PC-3 (cell line): ENCODE results near the gene ANKRD9. TPM values are rescaled to one million over a fixed set of nuclear protein-coding genes. Genes with fewer than 3 reads are reported as not detected.

Experiments
- ATAC-seq: fragments of 200-7000 bp; cut with Tn5 transposase; 2 replicates; pipeline ENCODE4 v1.9.1; 2020; ENCODE audit warnings: mild to moderate bottlenecking, moderate library complexity
- BruUV-seq: library from RNA; stranded (reverse); fragments of 400-500 nt; replicated peaks from 2 replicates; lab custom pipeline; 2021; lab: Mats Ljungman, UMichigan
- CTCF ChIA-PET: fragments of 300-600 bp; sonication (Branson Sonifier 250); formaldehyde crosslinking; loops from one replicate; lab custom pipeline; 2022; ENCODE audit warnings: antibody characterized with exemption; lab: Charles Lee
- POLR2A ChIA-PET: fragments of 300-600 bp; sonication (Branson Sonifier 250); formaldehyde crosslinking; loops from one replicate; lab custom pipeline; 2022; ENCODE audit warnings: antibody characterized with exemption; ENCODE audit not compliant: unreplicated experiment; lab: Charles Lee
- DNase-seq: peaks from one replicate; pipeline ENCODE4 v3.0.0-alpha.2; 2015
- H2AFZ ChIP-seq: fragments of 300-600 bp; sonication (generic); 2 replicates; pipeline ENCODE4 v1.6.0; 2016; ENCODE audit warnings: antibody characterized with exemption, low read length
- H3F3A ChIP-seq: fragments of 300-600 bp; sonication (generic); one replicate; pipeline ENCODE4 v1.6.0; 2017; ENCODE audit warnings: antibody characterized with exemption, low read length, control low read depth, mild to moderate bottlenecking; ENCODE audit not compliant: unreplicated experiment
- H3K27ac ChIP-seq: fragments of 300-600 bp; sonication (generic); 2 replicates; pipeline ENCODE4 v1.5.1; 2016; ENCODE audit warnings: mild to moderate bottlenecking, low read length
- H3K27me3 ChIP-seq: fragments of 300-600 bp; sonication (generic); 2 replicates; pipeline ENCODE4 v1.6.1; 2016; ENCODE audit warnings: low read length, mixed read lengths
- H3K36me3 ChIP-seq: fragments of 300-600 bp; sonication (generic); 2 replicates; pipeline ENCODE4 v1.6.1; 2016; ENCODE audit warnings: low read depth, mixed run types, low read length, mixed read lengths
- H3K4me1 ChIP-seq: fragments of 300-600 bp; sonication (generic); 2 replicates; pipeline ENCODE4 v1.5.1; 2016; ENCODE audit warnings: low read length; ENCODE audit not compliant: insufficient read depth
- H3K4me2 ChIP-seq: fragments of 300-600 bp; sonication (generic); 2 replicates; pipeline ENCODE4 v1.6.0; 2016; ENCODE audit warnings: low read length
- H3K4me3 ChIP-seq: fragments of 300-600 bp; sonication (generic); 2 replicates; pipeline ENCODE4 v1.5.1; 2016; ENCODE audit warnings: mild to moderate bottlenecking, low read length, mixed read lengths
- H3K79me2 ChIP-seq: fragments of 300-600 bp; sonication (generic); 2 replicates; pipeline ENCODE4 v1.6.1; 2017; ENCODE audit warnings: low read length, mixed read lengths
- H3K9ac ChIP-seq: fragments of 300-600 bp; sonication (generic); 2 replicates; pipeline ENCODE4 v1.6.0; 2016; ENCODE audit warnings: mild to moderate bottlenecking, low read length
- H3K9me2 ChIP-seq: fragments of 300-600 bp; sonication (generic); replicated peaks from 2 replicates; pipeline ENCODE4 v1.6.1; 2016; ENCODE audit warnings: mixed run types, low read length, mixed read lengths
- H3K9me3 ChIP-seq: fragments of 300-600 bp; sonication (generic); 2 replicates; pipeline ENCODE4 v1.6.1; 2016; ENCODE audit warnings: low read length, mixed read lengths
- H4K20me1 ChIP-seq: fragments of 300-600 bp; sonication (generic); 2 replicates; pipeline ENCODE4 v1.6.1; 2016; ENCODE audit warnings: low read length, mixed read lengths
- EZH2 ChIP-seq: fragments of 300-600 bp; sonication (generic); IDR thresholded peaks from one replicate; pipeline ENCODE4 v1.6.1; 2017; ENCODE audit warnings: antibody characterized with exemption, mild to moderate bottlenecking, low read length; ENCODE audit not compliant: unreplicated experiment
- EZH2phosphoT487 ChIP-seq: fragments of 300-600 bp; sonication (generic); IDR thresholded peaks from 2 replicates; pipeline ENCODE4 v1.6.1; 2018; ENCODE audit warnings: mild to moderate bottlenecking, antibody characterized with exemption, low read length, borderline replicate concordance
- intact Hi-C: fragments of 100-400 bp; cut with micrococcal nuclease; formaldehyde crosslinking; loops from 2 replicates; pipeline ENCODE4 v1.9.0; 2023
- total RNA-seq: library from RNA; depleted of rRNA; stranded (reverse); fragments of >200 nt; gene quantifications from 2 replicates; pipeline ENCODE4 v1.2.3, GENCODE V29; 2014
- TF ChIP-seq, protein P1 (sequence below): fragments of 300-600 bp; sonication (generic); conservative IDR thresholded peaks from 2 replicates; pipeline ENCODE4 v1.5.1; 2017; ENCODE audit warnings: antibody characterized with exemption, low read depth, mild to moderate bottlenecking, low read length

The ANKRD9 gene
- total RNA-seq, 1 experiment from 2014 or later, result 52.6 TPM

DNA sequence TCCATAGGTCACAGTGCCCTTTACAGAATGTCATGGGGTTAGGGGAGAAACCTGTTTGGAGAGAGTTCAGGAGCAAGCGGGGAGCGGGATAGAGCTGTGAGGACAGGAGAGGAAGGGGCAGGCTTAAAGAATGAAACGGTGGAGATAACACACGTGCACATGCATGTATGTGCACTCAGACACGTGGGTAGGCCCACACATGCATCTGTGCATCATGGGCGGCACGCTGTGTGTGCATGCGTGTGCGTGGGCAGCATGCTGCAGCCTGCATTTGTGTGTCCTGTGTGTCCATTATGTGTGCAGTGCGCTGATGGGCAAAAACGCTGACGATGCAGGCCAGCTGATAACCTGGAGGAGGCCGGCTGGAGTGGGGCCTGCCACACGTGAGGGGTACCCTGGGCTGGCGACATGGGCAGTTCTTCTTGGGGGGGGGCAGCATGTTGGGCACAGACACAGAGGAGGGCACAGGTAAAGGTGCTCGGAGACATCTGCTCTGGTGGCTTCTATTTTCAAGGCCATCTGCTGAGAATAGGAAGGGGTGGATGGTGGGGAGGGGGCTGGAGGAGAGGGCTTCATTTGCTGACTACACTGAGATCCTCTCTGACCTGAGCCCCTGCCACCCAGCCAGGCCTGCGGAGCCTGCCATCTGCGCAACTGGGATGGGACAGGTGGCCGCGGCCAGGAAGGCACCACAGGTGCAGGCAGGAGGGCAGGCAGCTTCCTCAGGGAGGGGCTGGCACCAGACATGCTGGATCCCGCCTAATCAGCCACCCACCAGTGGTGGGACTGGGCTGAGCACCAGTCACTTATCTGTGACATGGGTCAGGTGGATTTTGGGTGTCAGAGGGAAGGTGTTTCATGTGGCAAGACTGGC is 4.6 kb upstream of the ANKRD9 start:
- CTCF ChIA-PET, result no interaction called here
- H3K79me2 ChIP-seq, result peaks cover under 1% of the 10 kb centered on the region; the same call in 1 of the 2 replicates
- no peaks in the 10 kb centered on the region for H3K9me3 ChIP-seq
- peaks cover 14% of the 10 kb centered on the region for H3K4me1 ChIP-seq
- H3K4me3 ChIP-seq, result no peak overlapping the region
- no peak overlapping the region for H2AFZ ChIP-seq
- POLR2A ChIA-PET, result no interaction called here
- BruUV-seq, result no TSS peak
- no peak overlapping the region for H3K27ac ChIP-seq
- no peak overlapping the region for H3K4me2 ChIP-seq
- H4K20me1 ChIP-seq, result no peaks in the 10 kb centered on the region
- TF ChIP-seq EZH2, result no peak
- TF ChIP-seq, protein P1, sequence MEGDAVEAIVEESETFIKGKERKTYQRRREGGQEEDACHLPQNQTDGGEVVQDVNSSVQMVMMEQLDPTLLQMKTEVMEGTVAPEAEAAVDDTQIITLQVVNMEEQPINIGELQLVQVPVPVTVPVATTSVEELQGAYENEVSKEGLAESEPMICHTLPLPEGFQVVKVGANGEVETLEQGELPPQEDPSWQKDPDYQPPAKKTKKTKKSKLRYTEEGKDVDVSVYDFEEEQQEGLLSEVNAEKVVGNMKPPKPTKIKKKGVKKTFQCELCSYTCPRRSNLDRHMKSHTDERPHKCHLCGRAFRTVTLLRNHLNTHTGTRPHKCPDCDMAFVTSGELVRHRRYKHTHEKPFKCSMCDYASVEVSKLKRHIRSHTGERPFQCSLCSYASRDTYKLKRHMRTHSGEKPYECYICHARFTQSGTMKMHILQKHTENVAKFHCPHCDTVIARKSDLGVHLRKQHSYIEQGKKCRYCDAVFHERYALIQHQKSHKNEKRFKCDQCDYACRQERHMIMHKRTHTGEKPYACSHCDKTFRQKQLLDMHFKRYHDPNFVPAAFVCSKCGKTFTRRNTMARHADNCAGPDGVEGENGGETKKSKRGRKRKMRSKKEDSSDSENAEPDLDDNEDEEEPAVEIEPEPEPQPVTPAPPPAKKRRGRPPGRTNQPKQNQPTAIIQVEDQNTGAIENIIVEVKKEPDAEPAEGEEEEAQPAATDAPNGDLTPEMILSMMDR, result no peak
- no peak for TF ChIP-seq EZH2phosphoT487
- no peaks in the 10 kb centered on the region for H3F3A ChIP-seq
- no peak for ATAC-seq
- DNase-seq, result no peak
- no peaks in the 10 kb centered on the region for H3K36me3 ChIP-seq
- H3K9ac ChIP-seq, result no peak overlapping the region
- no peaks in the 10 kb centered on the region for H3K27me3 ChIP-seq
- no peaks in the 10 kb centered on the region for H3K9me2 ChIP-seq
- intact Hi-C loops, result no loop called here

DNA sequence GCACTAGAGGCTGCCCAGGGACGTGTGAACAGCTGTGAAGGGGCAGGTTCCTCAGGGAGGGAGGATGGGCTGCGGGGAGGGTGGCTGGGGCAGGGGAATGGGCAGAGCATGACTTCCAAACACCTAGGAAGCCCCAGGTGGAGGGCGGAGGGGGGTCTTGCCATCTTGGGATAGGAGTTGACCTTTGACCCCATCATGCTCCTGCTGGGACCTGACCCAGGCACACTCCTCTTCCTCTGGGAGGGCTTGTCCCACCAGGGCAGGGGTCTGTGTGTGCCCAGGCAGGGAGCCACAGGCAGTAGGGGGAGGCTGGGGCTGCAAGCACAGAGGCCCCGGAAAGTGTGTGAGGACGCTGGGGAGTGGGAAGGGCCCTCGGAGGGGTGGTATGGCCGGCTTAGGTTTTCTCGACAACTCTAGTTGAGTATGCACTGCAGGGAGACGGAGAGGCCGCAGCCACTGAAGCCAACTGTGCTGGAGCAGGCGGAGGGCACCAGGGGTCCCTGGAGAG is 3.3 kb upstream of the ANKRD9 start:
- no peaks in the 10 kb centered on the region for H3K9me3 ChIP-seq
- TF ChIP-seq, protein P1, result no peak
- no peak for TF ChIP-seq EZH2phosphoT487
- TF ChIP-seq EZH2, result no peak
- no peak overlapping the region for H3K4me2 ChIP-seq
- no peaks in the 10 kb centered on the region for H3F3A ChIP-seq
- no peak overlapping the region for H3K4me3 ChIP-seq
- H4K20me1 ChIP-seq, result no peaks in the 10 kb centered on the region
- no peak overlapping the region for H3K27ac ChIP-seq
- H2AFZ ChIP-seq, result no peak overlapping the region
- DNase-seq, result no peak
- H3K27me3 ChIP-seq, result no peaks in the 10 kb centered on the region
- peaks cover 25% of the 10 kb centered on the region for H3K4me1 ChIP-seq
- no peaks in the 10 kb centered on the region for H3K9me2 ChIP-seq
- ChIA-PET POLR2A (no interaction called here), CTCF (no interaction called here)
- no peak for ATAC-seq
- intact Hi-C loops, result no loop called here
- H3K36me3 ChIP-seq, result no peaks in the 10 kb centered on the region
- no TSS peak for BruUV-seq
- peaks cover 6% of the 10 kb centered on the region; the same call in 1 of the 2 replicates for H3K79me2 ChIP-seq
- H3K9ac ChIP-seq, result no peak overlapping the region

DNA sequence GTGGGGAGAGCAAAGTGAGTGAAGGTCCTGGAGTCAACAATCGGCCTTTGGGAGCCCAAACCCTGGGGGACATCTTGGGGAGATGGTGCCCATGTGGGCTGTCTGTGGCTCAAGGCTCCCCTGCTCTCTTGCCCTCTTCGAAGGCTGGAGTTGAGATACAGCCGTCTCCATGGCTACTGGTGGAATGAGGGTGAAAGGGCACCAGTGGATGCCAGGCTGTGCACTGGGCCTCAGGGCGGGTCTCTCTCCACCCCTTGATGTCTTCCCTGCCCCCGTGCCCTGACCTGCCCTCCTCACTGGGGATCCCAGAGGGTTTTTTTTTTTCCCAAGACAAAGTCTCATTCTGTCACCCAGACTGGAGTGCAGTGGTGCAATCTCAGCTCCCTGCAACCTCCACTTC is 2.0 kb upstream of the ANKRD9 start:
- no peak for ATAC-seq
- Histone ChIP-seq H3K27me3 (no peaks in the 10 kb centered on the region), H3K4me2 (no peak overlapping the region), H3K9me3 (no peaks in the 10 kb centered on the region), H3K79me2 (peaks cover 6% of the 10 kb centered on the region; the same call in 1 of the 2 replicates), H3K4me3 (no peak overlapping the region), H4K20me1 (no peaks in the 10 kb centered on the region), H3K9ac (no peak overlapping the region), H3K9me2 (no peaks in the 10 kb centered on the region), H3K36me3 (no peaks in the 10 kb centered on the region), H3K4me1 (peaks cover 25% of the 10 kb centered on the region), H2AFZ (no peak overlapping the region), H3K27ac (no peak overlapping the region), H3F3A (no peaks in the 10 kb centered on the region)
- POLR2A ChIA-PET, result no interaction called here
- intact Hi-C loops, result no loop called here
- CTCF ChIA-PET, result no interaction called here
- no TSS peak for BruUV-seq
- no peak for TF ChIP-seq EZH2phosphoT487
- TF ChIP-seq, protein P1, result no peak
- no peak for TF ChIP-seq EZH2
- no peak for DNase-seq
